ENCODE data around the gene PTPN13. TPM values are rescaled to one million over a fixed set of nuclear protein-coding genes. Genes with fewer than 3 reads are reported as not detected.

The PTPN13 gene
- total RNA-seq, 1 experiment from 2014 or later: 12.5 TPM

GRCh38 chr4:86683167-86683566, 89.1 kb downstream of the PTPN13 start:
- intact Hi-C loops (cut with micrococcal nuclease; ENCODE audit: unreplicated experiment): no loop called here
- POLR2A ChIA-PET: no interaction called here

GRCh38 chr4:86683983-86684382, 89.9 kb downstream of the PTPN13 start:
- Histone ChIP-seq H3K4me3 (ENCODE audit: low read depth in 2 of 2, low read length in 2 of 2) (no peak overlapping the region), H3K36me3 (ENCODE audit: control insufficient read depth, insufficient read depth, low read length) (no peaks in the 10 kb centered on the region; the same call in 1 of the 2 replicates), H3K27me3 (ENCODE audit: control insufficient read depth, insufficient read depth, low read length) (no peaks in the 10 kb centered on the region), H3K9me3 (ENCODE audit: control insufficient read depth, insufficient read depth, low read depth, low read length) (no peaks in the 10 kb centered on the region), H3K4me1 (ENCODE audit: control insufficient read depth, insufficient read depth, low read length) (no peaks in the 10 kb centered on the region; the same call in 1 of the 2 replicates), H3K27ac (ENCODE audit: low read length) (no peak overlapping the region)
- no peak for ATAC-seq
- no peak for DNase-seq (ENCODE audit: low read depth, low spot score)
- TF ChIP-seq TCF7L2 (IDR thresholded peaks at IDR 0.05; ENCODE audit: low read depth, low read length) (no peak), SIN3A (IDR thresholded peaks at IDR 0.05; ENCODE audit: borderline replicate concordance, insufficient read depth, low read depth, low read length) (no peak), REST (IDR thresholded peaks at IDR 0.05; ENCODE audit: insufficient read depth in 1 of 2, low read depth in 2 of 2, low read length in 1 of 2) (no peak), POLR2AphosphoS5 (IDR thresholded peaks at IDR 0.05; ENCODE audit: low read depth, low read length) (no peak), CTCF (IDR thresholded peaks at IDR 0.05) (no peak)
- in situ Hi-C loops (cut with HindIII; ENCODE audit: low pct_unique_long_range_greater_than_20kb, low sequenced_read_pairs): no loop called here
- ChIA-PET POLR2A (no interaction called here), CTCF (no interaction called here)
- BruUV-seq (replicated peaks): no TSS peak
- intact Hi-C loops (cut with micrococcal nuclease; ENCODE audit: unreplicated experiment): no loop called here

More at GRCh38 chr4:86683167-86683566, 89.1 kb downstream of the PTPN13 start:
- no peak for ATAC-seq
- no peak for DNase-seq (ENCODE audit: low read depth, low spot score)
- no peak for TF ChIP-seq TCF7L2 (IDR thresholded peaks at IDR 0.05; ENCODE audit: low read depth, low read length)
- TF ChIP-seq CTCF (IDR thresholded peaks at IDR 0.05): no peak
- TF ChIP-seq POLR2AphosphoS5 (IDR thresholded peaks at IDR 0.05; ENCODE audit: low read depth, low read length): no peak
- TF ChIP-seq SIN3A (IDR thresholded peaks at IDR 0.05; ENCODE audit: borderline replicate concordance, insufficient read depth, low read depth, low read length): no peak
- TF ChIP-seq REST (IDR thresholded peaks at IDR 0.05; ENCODE audit: insufficient read depth in 1 of 2, low read depth in 2 of 2, low read length in 1 of 2): no peak
- BruUV-seq (replicated peaks): no TSS peak
- CTCF ChIA-PET: no interaction called here
- Histone ChIP-seq H3K4me3 (ENCODE audit: low read depth in 2 of 2, low read length in 2 of 2) (no peak overlapping the region), H3K27me3 (ENCODE audit: control insufficient read depth, insufficient read depth, low read length) (no peaks in the 10 kb centered on the region), H3K27ac (ENCODE audit: low read length) (no peak overlapping the region), H3K9me3 (ENCODE audit: control insufficient read depth, insufficient read depth, low read depth, low read length) (no peaks in the 10 kb centered on the region), H3K36me3 (ENCODE audit: control insufficient read depth, insufficient read depth, low read length) (no peaks in the 10 kb centered on the region), H3K4me1 (ENCODE audit: control insufficient read depth, insufficient read depth, low read length) (no peaks in the 10 kb centered on the region; the same call in 1 of the 2 replicates)
- in situ Hi-C loops (cut with HindIII; ENCODE audit: low pct_unique_long_range_greater_than_20kb, low sequenced_read_pairs): no loop called here

Data from Panc1 (cell line).